NCI-H2171 (cell line): ENCODE measurements around the gene SMOC1.

Source experiments
- DNase-seq: peaks from one replicate; lab custom pipeline; 2025; lab: John Stamatoyannopoulos, UW

SMOC1 gene

GRCh38 chr14:69943084-69943780, 64.0 kb downstream of the SMOC1 start:
- no peak for DNase-seq

DNA sequence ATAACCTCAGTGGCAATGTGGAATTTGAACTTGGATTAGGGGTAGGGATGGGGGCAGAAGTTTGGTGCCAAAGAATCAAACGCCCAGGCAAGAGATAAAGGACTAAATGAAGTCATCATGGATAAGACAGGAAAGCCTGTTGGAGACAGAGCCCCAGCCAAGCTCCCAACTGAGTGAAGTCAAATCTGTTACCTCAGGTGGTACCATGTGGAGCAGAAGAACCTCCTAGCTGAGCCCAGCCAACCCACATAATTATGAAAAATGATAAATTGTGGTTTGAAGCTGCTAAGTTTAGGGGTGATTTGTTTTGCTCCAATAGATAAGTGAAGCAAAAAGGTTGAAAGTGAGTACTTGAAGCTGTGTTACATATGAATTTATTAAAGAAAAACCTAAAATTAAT, 66.1 kb downstream of the SMOC1 start:
- no peak for DNase-seq

DNA sequence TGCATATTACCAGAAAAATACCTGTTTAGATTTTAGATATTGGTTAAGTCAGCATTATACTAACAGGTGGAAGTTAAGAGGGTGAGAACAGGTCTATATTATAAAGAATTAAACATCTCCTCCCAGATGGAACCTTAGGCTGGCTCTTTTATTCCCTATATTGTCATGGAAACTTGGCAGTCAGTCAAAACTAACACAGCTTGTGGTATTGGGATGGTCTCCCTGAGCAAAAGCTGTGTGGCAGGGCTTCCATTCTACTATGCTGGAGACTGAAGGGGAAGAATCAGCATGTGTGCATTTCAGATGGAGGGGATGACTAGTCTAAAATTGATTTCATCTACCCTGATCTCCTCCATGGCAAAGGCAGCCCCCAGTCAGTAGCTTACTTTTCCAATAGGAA, 66.7 kb downstream of the SMOC1 start:
- DNase-seq = peak; percentile 32

- DNase-seq = no peak
These were observed 69.1 kb downstream of the SMOC1 start for GRCh38 chr14:69948351-69948750.

- DNase-seq = no peak
These were observed 72.0 kb downstream of the SMOC1 start for GRCh38 chr14:69951263-69951662.

DNA sequence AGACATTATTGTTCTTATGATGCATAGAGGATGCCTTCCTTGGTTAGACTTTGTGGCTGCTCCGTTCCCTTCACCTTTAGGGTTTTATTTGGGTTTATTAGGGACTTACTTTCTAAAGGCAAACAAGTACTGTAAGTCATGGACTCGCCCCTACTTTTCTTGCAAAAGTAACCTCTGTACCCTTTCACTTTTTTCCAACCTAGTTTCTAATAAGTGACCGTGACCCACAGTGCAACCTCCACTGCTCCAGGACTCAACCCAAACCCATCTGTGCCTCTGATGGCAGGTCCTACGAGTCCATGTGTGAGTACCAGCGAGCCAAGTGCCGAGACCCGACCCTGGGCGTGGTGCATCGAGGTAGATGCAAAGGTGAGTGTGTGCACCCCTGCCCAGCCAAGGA, 72.7 kb downstream of the SMOC1 start:
- no peak for DNase-seq

DNA sequence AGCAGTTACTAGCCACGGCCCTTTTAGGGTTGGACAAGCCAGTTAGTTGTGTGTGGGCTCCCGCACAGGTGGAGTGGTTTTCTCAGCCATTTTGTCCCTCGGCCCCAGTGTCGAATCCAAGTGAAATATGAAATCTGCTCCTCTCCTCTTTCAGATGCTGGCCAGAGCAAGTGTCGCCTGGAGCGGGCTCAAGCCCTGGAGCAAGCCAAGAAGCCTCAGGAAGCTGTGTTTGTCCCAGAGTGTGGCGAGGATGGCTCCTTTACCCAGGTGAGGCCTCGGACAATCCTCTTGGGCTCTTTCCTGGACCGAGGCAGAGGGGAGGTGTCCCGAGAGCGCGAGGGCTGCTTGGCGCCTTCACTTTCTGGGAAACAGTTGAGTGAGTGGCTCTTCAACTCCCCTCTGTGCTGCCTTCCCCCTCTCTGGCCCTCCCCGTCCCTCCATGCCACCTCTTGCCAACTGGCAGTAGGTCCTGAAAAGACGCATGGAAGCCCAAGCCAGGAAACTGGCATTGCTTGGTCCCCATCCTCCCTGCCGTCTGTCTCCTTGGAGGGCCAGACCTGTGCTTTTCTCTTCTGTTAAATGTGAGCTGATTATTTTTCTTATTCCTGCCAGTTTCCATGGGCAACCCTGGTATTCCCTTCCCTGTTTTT, 74.2 kb downstream of the SMOC1 start:
- DNase-seq = no peak

DNA sequence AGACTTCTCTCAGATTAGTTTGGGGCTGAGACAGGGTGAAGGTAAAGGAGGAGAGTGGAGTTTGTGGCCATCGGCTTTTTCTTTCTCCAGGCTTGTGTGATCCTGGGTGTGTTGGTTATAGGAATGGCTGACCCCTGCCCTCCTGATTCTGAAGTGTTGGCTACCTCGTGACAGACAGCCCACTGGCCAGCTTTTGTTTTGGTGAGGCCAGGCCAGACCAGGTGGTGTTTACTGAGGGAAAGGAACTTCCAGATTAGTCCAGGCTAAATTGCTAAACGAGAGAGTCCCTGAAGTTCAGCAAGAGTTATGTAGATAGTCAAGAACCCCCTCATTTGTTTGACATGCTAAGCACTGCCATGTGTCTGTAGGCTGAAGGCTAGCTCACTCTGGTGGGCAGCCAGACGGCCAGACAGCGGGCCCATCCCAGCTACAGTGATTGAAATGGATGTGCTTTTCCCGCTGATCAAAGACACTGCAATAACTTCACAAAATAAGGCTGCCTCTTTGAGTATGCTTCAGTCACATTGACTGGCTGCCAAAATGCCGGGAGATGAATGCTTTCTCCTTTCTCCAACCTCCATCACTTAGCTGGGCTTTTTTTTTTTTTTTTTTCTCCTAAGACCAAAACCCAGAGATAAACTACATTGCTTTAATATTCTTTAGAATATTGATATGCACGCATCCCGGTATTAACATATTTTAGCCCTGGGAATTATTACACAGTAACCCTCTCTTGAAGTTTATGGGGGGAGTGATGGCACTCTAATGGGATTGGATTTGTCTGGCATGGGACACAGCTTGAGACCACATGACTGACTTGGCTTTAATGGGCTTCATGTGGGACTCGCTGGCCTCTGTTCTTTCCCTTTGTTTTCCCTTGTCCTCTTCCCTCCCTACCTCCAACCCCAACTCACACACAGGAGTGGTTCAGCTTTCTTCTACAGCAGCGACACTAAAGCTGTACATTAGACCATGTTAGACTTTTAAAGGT, 76.9 kb downstream of the SMOC1 start:
- no peak for DNase-seq

DNA sequence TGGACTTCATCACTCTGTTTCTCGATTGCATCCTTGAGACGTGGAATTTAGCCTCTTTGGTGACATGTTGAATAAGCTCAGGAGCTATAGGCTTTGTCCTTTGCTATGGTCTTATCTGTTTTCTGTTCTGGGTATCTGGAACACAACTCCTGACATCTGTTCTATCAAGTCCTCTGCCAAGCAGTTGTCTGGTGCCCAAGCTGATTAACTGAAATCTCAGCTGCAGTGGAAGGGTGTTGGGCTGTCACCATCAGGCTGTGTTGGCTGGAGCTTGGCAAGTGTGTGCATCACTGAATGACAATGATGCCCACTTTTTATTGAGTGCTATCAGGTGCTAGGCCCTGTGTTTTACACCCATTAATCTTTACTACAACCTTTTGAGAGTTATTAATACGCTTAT, 77.8 kb downstream of the SMOC1 start:
- DNase-seq = no peak

GRCh38 chr14:69957986-69958385, 78.8 kb downstream of the SMOC1 start:
- no peak for DNase-seq

DNA sequence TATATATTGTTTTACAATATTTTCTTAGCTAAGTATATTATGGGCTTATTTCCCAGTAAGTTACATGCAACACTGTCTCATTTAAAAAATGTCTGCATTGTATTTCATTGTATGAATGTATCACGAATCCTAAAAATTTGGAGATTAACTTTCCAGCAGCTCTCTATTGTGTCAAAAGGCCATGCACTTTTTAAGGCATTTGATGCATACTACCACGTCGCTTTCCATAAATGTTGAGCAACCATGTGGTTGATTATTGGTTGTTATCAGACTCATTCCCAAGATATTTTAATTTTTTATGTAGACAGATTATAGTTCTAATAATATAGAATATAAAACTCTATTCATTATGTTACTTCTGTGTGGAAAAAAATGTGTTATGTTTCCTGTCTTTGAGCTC, 79.9 kb downstream of the SMOC1 start:
- DNase-seq = no peak

GRCh38 chr14:69960296-69960695, 81.1 kb downstream of the SMOC1 start:
- no peak for DNase-seq

DNA sequence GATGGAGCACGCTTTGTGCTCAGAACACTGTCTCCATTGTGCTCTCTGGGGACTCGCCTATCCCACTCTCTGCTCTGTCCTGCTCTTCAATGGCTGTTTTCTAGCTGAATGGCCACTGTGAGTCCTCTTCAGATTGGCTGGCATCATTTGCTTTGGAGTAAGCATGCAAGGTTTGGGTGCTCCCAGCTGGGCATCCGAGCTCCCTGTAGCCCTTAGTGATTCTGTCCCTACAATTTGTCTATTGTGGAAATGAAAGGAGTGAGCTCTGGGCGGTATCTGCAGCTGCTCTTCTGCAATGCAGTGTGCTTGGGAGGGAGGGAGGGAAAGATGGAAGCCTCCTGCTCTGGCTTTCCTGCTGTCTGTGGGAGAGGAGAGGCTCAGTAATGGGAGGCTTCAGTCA, 84.8 kb downstream of the SMOC1 start:
- DNase-seq = no peak

GRCh38 chr14:69964841-69965240, 85.6 kb downstream of the SMOC1 start:
- DNase-seq = no peak

GRCh38 chr14:69968132-69968531, 88.9 kb downstream of the SMOC1 start:
- DNase-seq = no peak

GRCh38 chr14:69968681-69969080, 89.5 kb downstream of the SMOC1 start:
- DNase-seq = no peak

- DNase-seq = no peak
These were observed 93.5 kb downstream of the SMOC1 start for GRCh38 chr14:69972755-69973154.

GRCh38 chr14:69973846-69974245, 94.6 kb downstream of the SMOC1 start:
- DNase-seq = no peak

DNA sequence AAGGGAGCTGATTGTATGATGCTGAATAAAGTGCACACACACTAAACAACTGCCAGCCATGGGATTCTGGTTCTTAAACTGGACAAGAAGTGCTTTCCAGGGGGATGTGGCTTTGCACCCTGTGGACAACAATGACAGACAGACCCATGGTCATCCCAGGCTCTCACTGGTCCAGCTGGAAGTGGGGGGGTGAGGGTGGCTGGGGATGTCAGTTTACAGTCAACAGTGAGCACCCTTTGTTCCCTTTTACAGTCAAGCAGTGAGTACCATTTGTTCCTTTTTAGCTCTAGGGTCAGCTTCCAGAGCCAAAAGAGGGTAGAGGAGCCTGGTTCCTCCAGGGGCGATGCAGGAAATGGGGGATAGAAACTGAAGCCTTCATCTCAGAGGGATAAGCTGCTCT, 100.7 kb downstream of the SMOC1 start:
- DNase-seq = no peak

- no peak for DNase-seq
These were observed 101.5 kb downstream of the SMOC1 start for GRCh38 chr14:69980457-69981425.

DNA sequence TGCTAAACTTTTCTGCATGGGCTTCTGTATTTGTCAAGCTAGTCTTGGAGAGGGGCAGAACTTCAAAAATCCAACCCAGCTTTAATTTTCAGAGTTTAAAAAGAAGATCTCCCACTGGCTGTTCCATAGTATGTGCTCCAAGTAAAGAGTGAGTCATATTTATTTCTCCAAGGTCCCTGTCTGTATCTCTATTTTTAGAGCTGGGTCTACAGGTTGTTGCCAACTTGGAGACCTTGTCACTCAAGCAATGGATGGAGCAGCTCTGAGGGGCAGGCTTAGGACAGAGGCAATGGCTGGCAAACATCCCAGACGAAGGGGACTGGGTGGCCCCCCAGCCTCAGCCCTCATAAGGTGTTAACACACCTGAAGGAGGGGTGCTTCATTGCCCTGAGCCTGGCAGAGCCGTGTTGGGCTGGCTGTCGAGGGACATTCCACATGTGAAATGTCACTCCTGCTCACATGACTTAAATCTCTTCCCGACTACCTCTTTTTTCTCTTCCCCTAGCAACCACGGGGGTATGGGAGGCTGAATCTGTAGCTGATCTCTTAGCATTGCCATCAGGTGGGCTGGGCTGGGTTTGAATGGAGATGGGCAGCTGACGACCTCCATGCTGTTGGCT, 103.1 kb downstream of the SMOC1 start:
- DNase-seq = no peak
